GM12891 (cell line): ENCODE measurements around the gene PLOD1.

ENCODE experiments used
- POLR2A ChIP-seq: IDR thresholded peaks from 2 replicates; pipeline ENCODE4 v1.6.1; 2011; ENCODE audit warnings: low read depth, low read length, control low read depth
- POLR2AphosphoS5 ChIP-seq: IDR thresholded peaks from 2 replicates; pipeline ENCODE4 v1.6.1; 2011; ENCODE audit warnings: low read depth, low read length, control low read depth
- SPI1 ChIP-seq: IDR thresholded peaks from 2 replicates; pipeline ENCODE4 v1.6.1; 2011; ENCODE audit warnings: low read depth, low read length, control low read depth
- TAF1 ChIP-seq: IDR thresholded peaks from 2 replicates; pipeline ENCODE4 v1.6.1; 2011; ENCODE audit warnings: low read depth, low read length, control low read depth

DNA sequence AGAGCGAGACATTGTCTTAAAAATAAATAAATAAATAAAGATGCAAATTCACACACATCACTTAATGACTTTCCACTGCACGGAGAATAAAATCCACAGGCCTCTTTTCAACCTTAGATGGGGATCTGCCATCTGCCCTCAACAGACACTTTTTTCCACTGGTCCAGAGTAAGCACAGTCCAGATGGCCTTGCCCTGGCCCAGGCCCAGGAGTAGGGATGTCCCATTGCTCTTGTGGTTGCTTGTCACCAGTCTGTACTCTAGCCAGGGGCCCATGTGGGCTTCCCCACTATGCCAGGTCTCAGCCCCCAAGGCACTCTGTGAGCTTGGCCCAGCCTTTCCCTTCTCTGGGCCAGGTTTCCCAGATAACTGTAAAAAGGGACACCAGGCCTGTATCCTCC lies 17.4 kb downstream of the PLOD1 start:
- TF ChIP-seq POLR2AphosphoS5, result no peak
- TF ChIP-seq TAF1, result no peak
- no peak for TF ChIP-seq SPI1
- no peak for TF ChIP-seq POLR2A
